ENCODE data around the gene ITPKB.

The ITPKB gene

GRCh38 chr1:226719596-226720387 lies 19.3 kb downstream of the ITPKB start:
- Histone ChIP-seq H3K27ac (ENCODE audit: low read length) (no peak overlapping the region), H3K4me2 (ENCODE audit: insufficient read depth, low read length) (no peak overlapping the region), H3K4me1 (ENCODE audit: insufficient read depth, low read length) (no peaks in the 10 kb centered on the region), H3K79me2 (ENCODE audit: insufficient read depth, low read length) (peaks cover 88% of the 10 kb centered on the region), H3K27me3 (ENCODE audit: insufficient read depth, low read length, poor library complexity) (no peaks in the 10 kb centered on the region), H3K9ac (ENCODE audit: low read depth, low read length) (no peak overlapping the region), H4K20me1 (ENCODE audit: insufficient read depth, low read length) (peaks cover 51% of the 10 kb centered on the region), H3K36me3 (ENCODE audit: insufficient read depth, low read length) (peaks cover 49% of the 10 kb centered on the region), H3K9me3 (ENCODE audit: insufficient read depth, low read length, severe bottlenecking) (no peaks in the 10 kb centered on the region), H2AFZ (ENCODE audit: low read depth, low read length) (no peak overlapping the region), H3K4me3 (ENCODE audit: low read depth in 1 of 2, low read length in 2 of 2) (no peak overlapping the region)
- DNase-seq (no peak), ATAC-seq (ENCODE audit: insufficient read depth, low read depth) (no peak)
- TF ChIP-seq CTCF (IDR thresholded peaks at IDR 0.05; ENCODE audit: borderline replicate concordance, extremely low read depth, low read length, poor library complexity, severe bottlenecking) (no peak), EZH2 (IDR thresholded peaks at IDR 0.05; ENCODE audit: borderline replicate concordance, low read depth, low read length, severe bottlenecking) (no peak)

- H4K20me1 ChIP-seq (ENCODE audit: insufficient read depth, low read length): peaks cover 48% of the 10 kb centered on the region
- H3K27ac ChIP-seq (ENCODE audit: low read length): no peak overlapping the region
- H3K9ac ChIP-seq (ENCODE audit: low read depth, low read length): no peak overlapping the region
- H3K27me3 ChIP-seq (ENCODE audit: insufficient read depth, low read length, poor library complexity): no peaks in the 10 kb centered on the region
- TF ChIP-seq CTCF (IDR thresholded peaks at IDR 0.05; ENCODE audit: borderline replicate concordance, extremely low read depth, low read length, poor library complexity, severe bottlenecking) (no peak), EZH2 (IDR thresholded peaks at IDR 0.05; ENCODE audit: borderline replicate concordance, low read depth, low read length, severe bottlenecking) (no peak)
- no peak overlapping the region for H3K4me3 ChIP-seq (ENCODE audit: low read depth in 1 of 2, low read length in 2 of 2)
- no peaks in the 10 kb centered on the region for H3K9me3 ChIP-seq (ENCODE audit: insufficient read depth, low read length, severe bottlenecking)
- ATAC-seq (ENCODE audit: insufficient read depth, low read depth) (no peak), DNase-seq (no peak)
- H3K36me3 ChIP-seq (ENCODE audit: insufficient read depth, low read length): peaks cover 37% of the 10 kb centered on the region
- no peak overlapping the region for H3K4me2 ChIP-seq (ENCODE audit: insufficient read depth, low read length)
- H2AFZ ChIP-seq (ENCODE audit: low read depth, low read length): no peak overlapping the region
- H3K79me2 ChIP-seq (ENCODE audit: insufficient read depth, low read length): peaks cover 88% of the 10 kb centered on the region
- no peaks in the 10 kb centered on the region for H3K4me1 ChIP-seq (ENCODE audit: insufficient read depth, low read length)
Observed at GRCh38 chr1:226717256-226717909, 21.7 kb downstream of the ITPKB start.

- H3K4me2 ChIP-seq (ENCODE audit: insufficient read depth, low read length): no peak overlapping the region
- no peak for DNase-seq
- H4K20me1 ChIP-seq (ENCODE audit: insufficient read depth, low read length): peaks cover 51% of the 10 kb centered on the region
- ATAC-seq (ENCODE audit: insufficient read depth, low read depth): no peak
- no peak overlapping the region for H2AFZ ChIP-seq (ENCODE audit: low read depth, low read length)
- H3K4me3 ChIP-seq (ENCODE audit: low read depth in 1 of 2, low read length in 2 of 2): no peak overlapping the region
- H3K79me2 ChIP-seq (ENCODE audit: insufficient read depth, low read length): peaks cover 88% of the 10 kb centered on the region
- no peaks in the 10 kb centered on the region for H3K4me1 ChIP-seq (ENCODE audit: insufficient read depth, low read length)
- no peaks in the 10 kb centered on the region for H3K9me3 ChIP-seq (ENCODE audit: insufficient read depth, low read length, severe bottlenecking)
- no peak overlapping the region for H3K9ac ChIP-seq (ENCODE audit: low read depth, low read length)
- H3K27ac ChIP-seq (ENCODE audit: low read length): no peak overlapping the region
- no peaks in the 10 kb centered on the region for H3K27me3 ChIP-seq (ENCODE audit: insufficient read depth, low read length, poor library complexity)
- H3K36me3 ChIP-seq (ENCODE audit: insufficient read depth, low read length): peaks cover 34% of the 10 kb centered on the region
- TF ChIP-seq EZH2 (IDR thresholded peaks at IDR 0.05; ENCODE audit: borderline replicate concordance, low read depth, low read length, severe bottlenecking) (no peak), CTCF (IDR thresholded peaks at IDR 0.05; ENCODE audit: borderline replicate concordance, extremely low read depth, low read length, poor library complexity, severe bottlenecking) (no peak)
Observed at GRCh38 chr1:226716577-226716976, 22.5 kb downstream of the ITPKB start.

All from DND-41 (cell line).